ENCODE results near the gene POLD4. TPM values are rescaled to one million over a fixed set of nuclear protein-coding genes. Genes with fewer than 3 reads are reported as not detected.

POLD4 gene
- total RNA-seq, 4 donors from 2014 or later = 74.3 to 329 (median 272) TPM

DNA sequence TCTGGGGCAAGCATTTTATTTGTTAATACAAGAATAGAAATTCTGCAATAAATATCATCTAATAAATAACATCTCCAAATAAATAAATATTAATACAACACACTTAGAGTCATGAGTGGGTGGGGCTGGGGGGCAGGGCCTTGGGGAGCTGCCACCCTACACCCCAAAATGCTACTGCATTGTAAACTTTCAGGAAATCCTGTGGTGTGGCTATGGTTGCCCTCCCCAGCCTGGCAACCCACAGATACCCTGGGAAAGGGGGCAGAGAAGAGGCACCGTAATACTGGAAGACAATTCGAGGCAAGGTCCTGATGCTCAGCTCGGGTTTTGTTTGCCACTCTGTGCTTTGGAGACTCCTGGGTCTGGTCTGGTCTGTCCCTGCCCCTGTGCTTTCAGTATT, 10.8 kb upstream of the POLD4 start:
- no peak for DNase-seq

DNA sequence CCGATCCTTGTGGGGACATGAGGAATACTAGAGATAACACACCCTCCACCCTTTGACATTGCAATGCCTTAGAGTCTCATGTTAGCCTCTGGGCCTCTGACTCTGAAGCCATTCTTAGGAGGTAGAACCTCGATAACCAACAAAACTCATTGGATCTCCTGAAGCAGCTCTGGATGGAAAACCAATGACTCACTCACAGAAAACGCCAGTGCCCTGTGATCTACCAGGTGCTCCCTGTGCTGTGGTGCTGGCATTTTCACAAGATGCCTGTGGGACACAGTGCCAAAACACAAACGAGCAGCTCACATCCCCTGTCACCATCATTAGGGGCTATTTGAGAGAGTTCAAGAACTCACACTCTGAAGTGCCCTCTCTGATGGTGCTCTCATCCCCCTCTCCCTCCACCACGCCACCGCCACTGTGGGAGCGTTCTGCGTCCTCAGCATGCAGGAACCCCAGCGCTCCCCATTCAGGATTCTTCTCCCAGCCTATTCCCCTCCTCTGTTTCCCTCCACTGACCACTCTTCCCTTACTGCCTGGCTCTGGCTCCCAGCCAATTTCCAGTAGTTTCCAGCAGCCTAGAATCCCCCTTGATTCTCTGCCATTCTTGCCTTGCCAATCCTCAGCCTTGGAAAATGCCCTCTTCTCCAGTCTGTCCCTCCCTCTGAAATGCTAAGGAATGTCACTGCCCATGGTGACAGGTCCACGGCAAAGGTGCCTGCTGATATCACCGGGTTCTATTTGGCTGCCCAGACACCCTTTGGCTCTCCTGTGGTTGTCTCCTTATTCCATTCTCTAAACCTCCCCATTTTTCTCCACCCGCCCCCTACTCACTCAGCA, 4.7 kb upstream of the POLD4 start:
- peaks cover 9 to 38% (median 34%) of the 10 kb centered on the region in 4 donors for H3K4me1 ChIP-seq
- no peak overlapping the region for H3K4me3 ChIP-seq
- no peaks in the 10 kb centered on the region for H3K27me3 ChIP-seq
- no peak overlapping the region for H3K27ac ChIP-seq
- H3K36me3 ChIP-seq = no peaks in the 10 kb centered on the region
- TF ChIP-seq POLR2A (IDR thresholded peaks at IDR 0.05) = no peak
- TF ChIP-seq, protein P1, sequence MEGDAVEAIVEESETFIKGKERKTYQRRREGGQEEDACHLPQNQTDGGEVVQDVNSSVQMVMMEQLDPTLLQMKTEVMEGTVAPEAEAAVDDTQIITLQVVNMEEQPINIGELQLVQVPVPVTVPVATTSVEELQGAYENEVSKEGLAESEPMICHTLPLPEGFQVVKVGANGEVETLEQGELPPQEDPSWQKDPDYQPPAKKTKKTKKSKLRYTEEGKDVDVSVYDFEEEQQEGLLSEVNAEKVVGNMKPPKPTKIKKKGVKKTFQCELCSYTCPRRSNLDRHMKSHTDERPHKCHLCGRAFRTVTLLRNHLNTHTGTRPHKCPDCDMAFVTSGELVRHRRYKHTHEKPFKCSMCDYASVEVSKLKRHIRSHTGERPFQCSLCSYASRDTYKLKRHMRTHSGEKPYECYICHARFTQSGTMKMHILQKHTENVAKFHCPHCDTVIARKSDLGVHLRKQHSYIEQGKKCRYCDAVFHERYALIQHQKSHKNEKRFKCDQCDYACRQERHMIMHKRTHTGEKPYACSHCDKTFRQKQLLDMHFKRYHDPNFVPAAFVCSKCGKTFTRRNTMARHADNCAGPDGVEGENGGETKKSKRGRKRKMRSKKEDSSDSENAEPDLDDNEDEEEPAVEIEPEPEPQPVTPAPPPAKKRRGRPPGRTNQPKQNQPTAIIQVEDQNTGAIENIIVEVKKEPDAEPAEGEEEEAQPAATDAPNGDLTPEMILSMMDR (IDR thresholded peaks at IDR 0.05) = no peak
- H3K9me3 ChIP-seq = no peaks in the 10 kb centered on the region
- DNase-seq = no peak

More for the DNA sequence above, 10.8 kb upstream of the POLD4 start:
- Histone ChIP-seq H3K4me1 (peaks cover 0 to 33% (median 9%) of the 10 kb centered on the region in 4 donors), H3K9me3 (no peaks in the 10 kb centered on the region), H3K27me3 (no peaks in the 10 kb centered on the region), H3K36me3 (peaks cover 0 to 8% (median 0%) of the 10 kb centered on the region in 3 donors), H3K27ac (no peak overlapping the region), H3K4me3 (no peak overlapping the region)
- no peak for TF ChIP-seq POLR2A (IDR thresholded peaks at IDR 0.05)
- TF ChIP-seq, protein P1 (IDR thresholded peaks at IDR 0.05) = no peak

DNA sequence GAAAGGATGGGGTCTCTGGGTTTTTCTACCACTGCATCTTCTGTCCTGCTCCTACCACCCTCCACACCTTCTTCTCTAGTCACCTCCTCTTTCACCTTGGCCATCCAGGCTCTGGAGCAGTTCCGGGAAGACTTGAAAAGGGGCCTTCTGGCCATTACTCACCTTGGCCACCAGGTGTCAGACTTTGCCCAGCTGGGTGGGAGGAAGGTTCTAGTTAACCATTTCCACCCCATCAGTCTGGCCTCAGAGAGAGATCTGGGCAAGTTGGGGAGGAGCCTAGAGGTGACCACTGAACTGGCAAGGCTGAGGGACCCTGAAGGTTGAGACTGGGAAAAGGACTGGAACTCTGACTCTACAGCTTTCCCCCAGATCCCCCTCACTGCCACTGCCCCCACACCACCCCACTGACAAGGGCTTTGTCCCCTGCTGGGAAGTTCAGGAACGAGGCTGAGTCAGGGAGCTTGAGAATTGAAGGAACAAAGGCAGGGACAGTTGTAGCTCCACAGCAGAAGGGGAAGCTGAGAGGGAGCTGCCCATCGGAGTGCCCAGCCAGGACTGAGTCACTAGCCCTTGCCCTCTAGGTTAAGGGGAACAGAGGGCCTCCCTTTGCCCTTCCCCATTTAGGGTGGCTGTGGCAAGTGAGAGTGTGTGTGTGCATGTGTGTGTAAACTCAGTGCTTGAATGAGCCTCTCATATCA, 3.7 kb upstream of the POLD4 start:
- DNase-seq = peak; percentile 53 to 85 (median 73)
- Histone ChIP-seq H3K27me3 (no peaks in the 10 kb centered on the region), H3K4me3 (peak overlapping the region in 2 of 4 donors; percentile 33 to 39), H3K36me3 (no peaks in the 10 kb centered on the region), H3K9me3 (no peaks in the 10 kb centered on the region), H3K4me1 (peaks cover 9 to 44% (median 41%) of the 10 kb centered on the region in 4 donors), H3K27ac (peak overlapping the region; percentile 98 to 100 (median 99))
- peak; percentile 53 to 89 for TF ChIP-seq POLR2A (IDR thresholded peaks at IDR 0.05)
- TF ChIP-seq, protein P1 (IDR thresholded peaks at IDR 0.05) = peak; percentile 95 to 98 (median 96)

- no peak for TF ChIP-seq POLR2A (IDR thresholded peaks at IDR 0.05)
- TF ChIP-seq, protein P1 (IDR thresholded peaks at IDR 0.05) = no peak
Measured at GRCh38 chr11:67356387-67356863, 3.1 kb upstream of the POLD4 start.

DNA sequence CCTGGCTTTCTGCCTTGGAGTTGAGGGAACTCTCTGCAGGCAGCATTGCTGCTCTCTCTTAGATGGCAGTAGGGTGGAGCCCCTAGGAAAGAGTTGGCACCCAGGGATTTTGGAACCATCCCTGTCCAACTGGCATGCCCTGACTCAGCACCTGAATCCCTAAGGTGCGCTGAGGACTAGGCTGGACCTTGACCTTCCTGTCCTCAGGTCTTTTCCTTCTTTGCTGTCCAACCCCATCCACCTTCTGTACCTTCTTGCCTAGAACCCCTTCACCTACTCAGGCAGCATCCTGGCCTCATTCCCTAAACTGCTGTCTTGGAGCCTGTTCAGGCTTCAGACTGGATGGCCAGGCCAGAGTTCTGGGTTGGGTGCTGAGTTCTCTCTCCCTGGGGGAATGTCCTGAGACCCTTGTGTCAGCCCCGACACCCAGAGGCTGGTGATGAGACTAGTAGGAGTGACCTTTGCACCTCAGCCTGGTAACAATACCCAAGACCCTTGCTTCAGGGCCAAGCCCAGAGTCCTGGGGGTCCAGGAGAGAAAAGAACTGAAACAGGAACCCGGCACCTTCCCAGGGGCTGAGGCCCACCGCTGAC, 2.5 kb upstream of the POLD4 start:
- Histone ChIP-seq H3K4me1 (peaks cover 9 to 55% (median 52%) of the 10 kb centered on the region in 4 donors), H3K27ac (peak overlapping the region; percentile 98 to 100 (median 99)), H3K36me3 (no peaks in the 10 kb centered on the region), H3K27me3 (no peaks in the 10 kb centered on the region), H3K9me3 (no peaks in the 10 kb centered on the region), H3K4me3 (peak overlapping the region in 2 of 4 donors; percentile 33 to 39)
- DNase-seq = peak in 1 of 3 donors; percentile 74
- no peak for TF ChIP-seq POLR2A (IDR thresholded peaks at IDR 0.05)

More at GRCh38 chr11:67356387-67356863, 3.1 kb upstream of the POLD4 start:
- Histone ChIP-seq H3K9me3 (no peaks in the 10 kb centered on the region), H3K4me1 (peaks cover 9 to 50% (median 46%) of the 10 kb centered on the region in 4 donors), H3K27ac (peak overlapping the region; percentile 98 to 100 (median 99)), H3K4me3 (peak overlapping the region in 2 of 4 donors; percentile 33 to 39), H3K36me3 (no peaks in the 10 kb centered on the region), H3K27me3 (no peaks in the 10 kb centered on the region)
- no peak for DNase-seq
